Stimulated activated CD8-positive, alpha-beta memory T cell treated with anti-CD3 and anti-CD28 coated beads, Interleukin-2, amount 100 ng/mL, for 1 hour (primary cell): ENCODE data around the gene KPTN.

Experiments
- DNase-seq, 2 donors: peaks; one replicate each; pipeline ENCODE4 v3.0.0-alpha.2; 2020; ENCODE audit warnings: low read depth in 2 of 2

The KPTN gene

GRCh38 chr19:47483800-47484690, at the start of gene KPTN:
Gene KPTN, minus strand, starts transcription at chr19:47484219. Its CDS starts 59 bp downstream, at chr19:47484160.
- DNase-seq = peak; percentile 77 to 78

- DNase-seq = no peak
These were observed 47.8 kb upstream of the KPTN start for GRCh38 chr19:47531640-47532387.

GRCh38 chr19:47529018-47529742, 45.2 kb upstream of the KPTN start:
- DNase-seq = no peak

- no peak for DNase-seq
These were observed 42.8 kb upstream of the KPTN start for GRCh38 chr19:47526798-47527197.

- DNase-seq = no peak
These were observed 39.5 kb upstream of the KPTN start for GRCh38 chr19:47523473-47523872.

- no peak for DNase-seq
These were observed 37.6 kb upstream of the KPTN start for GRCh38 chr19:47521473-47522180.

- no peak for DNase-seq
These were observed 36.8 kb upstream of the KPTN start for GRCh38 chr19:47520839-47521238.

- no peak for DNase-seq
These were observed 36.4 kb upstream of the KPTN start for GRCh38 chr19:47520343-47520806.

GRCh38 chr19:47518854-47519253, 34.8 kb upstream of the KPTN start:
- no peak for DNase-seq

- DNase-seq = peak in 1 of 2 donors; percentile 25
These were observed 34.1 kb upstream of the KPTN start for GRCh38 chr19:47518139-47518538.

- DNase-seq = peak; percentile 100
These were observed 31.0 kb upstream of the KPTN start, which contains the start of gene NAPA for GRCh38 chr19:47514869-47515588. Gene NAPA, minus strand, starts transcription at chr19:47515063. Its CDS starts 123 bp downstream, at chr19:47514940.

- DNase-seq = no peak
These were observed 30.3 kb upstream of the KPTN start for GRCh38 chr19:47514151-47514868.

- no peak for DNase-seq
These were observed 28.9 kb upstream of the KPTN start for GRCh38 chr19:47512948-47513319.

- no peak for DNase-seq
These were observed 28.3 kb upstream of the KPTN start for GRCh38 chr19:47512183-47512947.

- DNase-seq = no peak
These were observed 27.7 kb upstream of the KPTN start for GRCh38 chr19:47511681-47512080.

- no peak for DNase-seq
These were observed 27.1 kb upstream of the KPTN start for GRCh38 chr19:47511128-47511517.

GRCh38 chr19:47510516-47511127, 26.6 kb upstream of the KPTN start:
- no peak for DNase-seq

GRCh38 chr19:47509973-47510372, 26.0 kb upstream of the KPTN start:
- DNase-seq = no peak
